CD14-positive monocyte (primary cell): ENCODE data around the gene TRIAP1. TPM values are rescaled to one million over a fixed set of nuclear protein-coding genes. Genes with fewer than 3 reads are reported as not detected.

Experiments used
- DNase-seq, 3 donors: peaks; one replicate each; pipeline ENCODE4 v3.0.0-alpha.2; 2011 to 2022
- H2AFZ ChIP-seq: 2 replicates; pipeline ENCODE4 v1.6.0; 2012; ENCODE audit warnings: mild to moderate bottlenecking, low read depth, low read length, inconsistent platforms; ENCODE audit not compliant: insufficient read depth, poor library complexity, severe bottlenecking
- H3K27ac ChIP-seq, 2 donors: 1 replicate in 1 of 2; 2 replicates in 1 of 2; pipeline ENCODE4 v1.5.1; 2012 to 2013; ENCODE audit warnings: low read length in 2 of 2, control low read depth in 1 of 2, inconsistent platforms in 1 of 2, low read depth in 1 of 2, mild to moderate bottlenecking in 1 of 2
- H3K27me3 ChIP-seq, 2 donors: one replicate each; pipeline versions ENCODE4 v1.6.0 to v1.6.1; 2011 to 2013; ENCODE audit warnings: low read length in 2 of 2; ENCODE audit not compliant: control insufficient read depth in 2 of 2, insufficient read depth in 2 of 2
- H3K36me3 ChIP-seq, 2 donors: replicated peaks in 1 of 2; 1 replicate in 1 of 2; 2 replicates in 1 of 2; pipeline versions ENCODE4 v1.5.1 to v1.6.1; 2012 to 2013; ENCODE audit warnings: low read length in 2 of 2, control low read depth in 1 of 2, inconsistent platforms in 1 of 2, mild to moderate bottlenecking in 1 of 2; ENCODE audit not compliant: insufficient read depth in 2 of 2, control insufficient read depth in 1 of 2
- H3K4me1 ChIP-seq, 2 donors: 1 replicate in 1 of 2; 2 replicates in 1 of 2; pipeline versions ENCODE4 v1.5.1 to v1.6.1; 2012 to 2013; ENCODE audit warnings: low read length in 2 of 2, control low read depth in 1 of 2, inconsistent platforms in 1 of 2, mild to moderate bottlenecking in 1 of 2, moderate library complexity in 1 of 2; ENCODE audit not compliant: insufficient read depth in 2 of 2, control insufficient read depth in 1 of 2
- H3K4me2 ChIP-seq: replicated peaks from 2 replicates; pipeline ENCODE3; 2012; ENCODE audit warnings: low read length, moderate library complexity, mild to moderate bottlenecking; ENCODE audit not compliant: poor library complexity, severe bottlenecking; ENCODE audit errors: extremely low read depth
- H3K4me3 ChIP-seq, 3 experiments: fragments of 200-600 bp in 1 of 3; sonication (generic) in 1 of 3; replicated peaks in 1 of 3; 1 replicate in 2 of 3; 2 replicates in 1 of 3; pipeline ENCODE4 v1.5.1; 2011 to 2013; ENCODE audit warnings: low read length in 3 of 3, mild to moderate bottlenecking in 3 of 3, control low read depth in 2 of 3, low read depth in 2 of 3, inconsistent platforms in 1 of 3, moderate library complexity in 1 of 3
- H3K79me2 ChIP-seq: 2 replicates; pipeline ENCODE4 v1.6.0; 2012; ENCODE audit warnings: mild to moderate bottlenecking, control low read depth, inconsistent platforms, low read length, moderate library complexity; ENCODE audit not compliant: insufficient read depth
- H3K9ac ChIP-seq: 2 replicates; pipeline ENCODE4 v1.6.0; 2017; ENCODE audit warnings: low read length, mild to moderate bottlenecking; ENCODE audit not compliant: insufficient read depth, poor library complexity, severe bottlenecking
- H3K9me3 ChIP-seq, 2 donors: replicated peaks in 1 of 2; 1 replicate in 1 of 2; 2 replicates in 1 of 2; pipeline versions ENCODE4 v1.5.1 to v1.6.1; 2012 to 2013; ENCODE audit warnings: low read length in 2 of 2, control low read depth in 1 of 2; ENCODE audit not compliant: control insufficient read depth in 1 of 2, insufficient read depth in 1 of 2
- H4K20me1 ChIP-seq: 2 replicates; pipeline ENCODE4 v1.6.0; 2012; ENCODE audit warnings: mild to moderate bottlenecking, low read length, control low read depth, moderate library complexity; ENCODE audit not compliant: insufficient read depth
- H3K27ac Mint-ChIP-seq, 7 donors: one replicate each; pipeline ENCODE4 v1.8.0; 2020; ENCODE audit warnings: mild to moderate bottlenecking in 7 of 7, mixed read lengths in 7 of 7, moderate library complexity in 6 of 7, inconsistent platforms in 2 of 7
- H3K27me3 Mint-ChIP-seq, 3 donors: one replicate each; pipeline ENCODE4 v1.8.0; 2021 to 2022; ENCODE audit warnings: low read depth in 3 of 3, mild to moderate bottlenecking in 3 of 3, mixed read lengths in 3 of 3, moderate library complexity in 3 of 3, inconsistent platforms in 1 of 3
- H3K36me3 Mint-ChIP-seq, 2 donors: one replicate each; pipeline ENCODE4 v1.8.0; 2020; ENCODE audit warnings: mixed read lengths in 2 of 2, inconsistent platforms in 1 of 2, mild to moderate bottlenecking in 1 of 2
- H3K4me1 Mint-ChIP-seq: one replicate; pipeline ENCODE4 v1.8.0; 2020; ENCODE audit warnings: mild to moderate bottlenecking, mixed read lengths
- H3K4me3 Mint-ChIP-seq, 2 donors: one replicate each; pipeline ENCODE4 v1.8.0; 2020; ENCODE audit warnings: mild to moderate bottlenecking in 2 of 2, mixed read lengths in 2 of 2, moderate library complexity in 1 of 2
- H3K9me3 Mint-ChIP-seq, 7 donors: one replicate each; pipeline ENCODE4 v1.8.0; 2020 to 2022; ENCODE audit warnings: mixed read lengths in 7 of 7, mild to moderate bottlenecking in 6 of 7, moderate library complexity in 6 of 7, inconsistent platforms in 2 of 7
- CTCF ChIP-seq: fragments of 200-600 bp; IDR thresholded peaks from one replicate; pipeline ENCODE4 v1.8.0; 2022; ENCODE audit warnings: antibody characterized with exemption, mild to moderate bottlenecking
- WGBS: methylation state at CpG from one replicate; pipeline ENCODE4 v1.1.5; 2013; ENCODE audit warnings: missing lambda C conversion rate; ENCODE audit not compliant: insufficient coverage; 5-methylcytosine and 5-hydroxymethylcytosine counted together
- intact Hi-C, 2 donors: fragments of 100-400 bp; cut with micrococcal nuclease; formaldehyde crosslinking; loops; one replicate each; pipeline versions ENCODE4 v1.15.0 to v1.15.1; 2023
- polyA plus RNA-seq, 3 donors: library from polyadenylated mRNA; depleted of rRNA in 1 of 3; unstranded in 2 of 3; stranded (reverse) in 1 of 3; fragments of 300-500 nt in 2 of 3; fragments of >200 nt in 1 of 3; fragmentation: Illumina TruSeq in 2 of 3; gene quantifications; 1 replicate in 2 of 3; 2 replicates in 1 of 3; pipeline ENCODE4 v1.2.3, GENCODE V29; 2012 to 2021

TRIAP1 gene
- polyA plus RNA-seq, 3 donors: 11.3 to 61.9 (median 57.0) TPM

GRCh38 chr12:120408771-120409170, 37.4 kb downstream of the TRIAP1 start:
- Histone ChIP-seq H3K4me2 (no peak overlapping the region), H3K27ac (no peak overlapping the region), H3K9ac (no peak overlapping the region), H3K36me3 (no peaks in the 10 kb centered on the region), H3K4me1 (no peaks in the 10 kb centered on the region), H3K79me2 (no peaks in the 10 kb centered on the region), H3K9me3 (no peaks in the 10 kb centered on the region), H3K4me3 (no peak overlapping the region), H3K27me3 (peaks cover 0 to 2% of the 10 kb centered on the region in 2 donors), H4K20me1 (no peaks in the 10 kb centered on the region), H2AFZ (no peak overlapping the region)
- no peak overlapping the region for H3K4me3 Mint-ChIP-seq
- no peak for TF ChIP-seq CTCF
- DNase-seq: no peak
- peaks cover 1 to 6% (median 4%) of the 10 kb centered on the region in 3 donors for H3K27me3 Mint-ChIP-seq
- no peaks in the 10 kb centered on the region for H3K36me3 Mint-ChIP-seq
- intact Hi-C loops: no loop called here
- H3K4me1 Mint-ChIP-seq: no peaks in the 10 kb centered on the region
- H3K27ac Mint-ChIP-seq: no peak overlapping the region
- 95% methylated on average over 5 of the region's 11 CpGs for WGBS
- H3K9me3 Mint-ChIP-seq: peaks cover 0 to 4% (median 0%) of the 10 kb centered on the region in 7 donors

- no peaks in the 10 kb centered on the region for H3K36me3 ChIP-seq
- Mint-ChIP-seq H3K27me3 (peaks cover 1 to 12% (median 8%) of the 10 kb centered on the region in 3 donors), H3K4me1 (no peaks in the 10 kb centered on the region), H3K4me3 (no peak overlapping the region), H3K9me3 (peaks cover 0 to 4% (median 0%) of the 10 kb centered on the region in 7 donors), H3K27ac (no peak overlapping the region), H3K36me3 (no peaks in the 10 kb centered on the region)
- no peak for TF ChIP-seq CTCF
- H3K27me3 ChIP-seq: peaks cover 0 to 2% of the 10 kb centered on the region in 2 donors
- intact Hi-C loops: no loop called here
- no peaks in the 10 kb centered on the region for H3K9me3 ChIP-seq
- H3K27ac ChIP-seq: no peak overlapping the region
- H2AFZ ChIP-seq: no peak overlapping the region
- no peak for DNase-seq
- no peaks in the 10 kb centered on the region for H3K4me1 ChIP-seq
- H3K9ac ChIP-seq: no peak overlapping the region
- no peak overlapping the region for H3K4me3 ChIP-seq
- WGBS: 80% methylated on average over 1 of the region's 3 CpGs
- H3K4me2 ChIP-seq: no peak overlapping the region
- no peaks in the 10 kb centered on the region for H3K79me2 ChIP-seq
- no peaks in the 10 kb centered on the region for H4K20me1 ChIP-seq
Measured at GRCh38 chr12:120406553-120406952, 39.6 kb downstream of the TRIAP1 start.
